GM15510 (cell line): ENCODE measurements around the gene OR6B2.

Experiments
- POLR2A ChIP-seq: IDR thresholded peaks from 3 replicates; pipeline ENCODE4 v1.6.1; 2011; ENCODE audit warnings: borderline replicate concordance; ENCODE audit not compliant: insufficient read length; ENCODE audit errors: extremely low read depth

OR6B2 gene

DNA sequence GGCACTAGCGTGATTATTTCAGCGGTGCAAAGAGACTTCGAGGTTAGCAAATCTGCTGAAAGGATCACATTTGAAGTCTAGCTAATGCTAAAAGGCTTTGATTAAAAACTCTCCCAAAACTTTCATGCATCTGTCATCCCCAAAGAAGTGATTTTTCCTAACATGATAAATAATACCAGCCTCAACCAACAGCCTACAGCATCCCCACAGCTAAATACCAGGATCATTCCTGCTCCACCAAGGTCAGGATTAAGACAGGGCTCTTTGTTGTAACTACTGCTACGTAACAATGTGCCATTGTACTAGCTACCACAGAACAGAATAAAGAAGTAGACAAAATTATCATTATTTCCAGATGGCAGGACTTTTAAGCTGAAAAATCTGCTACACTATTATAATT is 21.5 kb upstream of the OR6B2 start:
- TF ChIP-seq POLR2A = no peak

DNA sequence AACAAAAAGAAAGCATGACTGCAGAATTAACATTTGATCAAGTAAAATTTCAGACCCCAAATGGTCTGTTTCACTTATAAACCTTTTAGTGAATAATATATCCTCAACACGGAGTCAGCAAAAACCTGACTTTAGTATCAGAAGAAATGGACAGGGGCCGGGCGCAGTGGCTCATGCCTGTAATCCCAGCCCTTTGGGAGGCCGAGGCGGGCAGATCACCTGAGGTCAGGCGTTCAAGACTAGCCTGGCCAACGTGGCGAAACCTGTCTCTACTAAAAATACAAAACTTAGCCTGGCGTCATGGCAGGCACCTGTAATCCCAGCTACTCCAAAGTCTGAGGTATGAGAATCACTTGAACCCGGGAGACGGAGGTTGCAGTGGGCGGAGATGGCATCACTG is 20.0 kb upstream of the OR6B2 start:
- no peak for TF ChIP-seq POLR2A

DNA sequence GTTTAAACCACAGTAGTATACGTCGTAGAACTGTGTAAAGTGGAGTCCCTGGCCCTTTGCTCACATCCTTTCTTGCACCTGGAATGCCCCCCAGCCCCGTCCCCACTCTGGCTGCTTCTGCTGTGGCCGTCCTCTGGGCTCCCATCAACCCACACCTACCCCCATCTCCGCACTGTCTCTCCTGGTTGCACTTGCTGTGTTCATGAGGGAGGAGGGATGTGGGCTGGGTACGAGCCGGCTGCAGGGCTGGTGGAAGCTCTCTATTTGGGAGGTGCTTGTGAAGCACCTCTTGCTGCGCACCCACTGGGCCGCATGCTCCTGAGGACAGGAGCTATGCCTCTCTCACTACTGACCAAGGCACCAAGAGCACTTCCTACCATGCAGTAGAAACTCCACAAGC is 18.0 kb upstream of the OR6B2 start:
- no peak for TF ChIP-seq POLR2A

DNA sequence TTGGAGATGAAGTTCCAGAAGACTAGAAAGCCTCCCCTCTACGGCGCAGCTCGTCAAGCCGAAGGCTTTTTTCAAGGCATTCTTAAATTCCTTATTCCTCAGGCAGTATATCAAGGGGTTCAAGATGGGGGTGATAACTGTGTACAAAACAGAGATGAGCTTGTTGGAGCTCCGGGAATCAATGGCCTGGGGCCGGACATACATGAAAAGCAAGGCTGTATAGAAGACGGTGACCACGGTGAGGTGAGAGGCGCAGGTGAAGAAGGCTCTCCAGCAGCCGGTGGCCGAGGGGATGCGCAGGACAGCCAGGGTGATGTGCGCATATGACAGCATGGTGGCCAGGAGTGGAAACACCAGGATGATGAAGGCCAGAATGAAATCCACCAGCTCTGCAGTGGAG is 14.9 kb upstream of the OR6B2 start:
- TF ChIP-seq POLR2A = no peak

DNA sequence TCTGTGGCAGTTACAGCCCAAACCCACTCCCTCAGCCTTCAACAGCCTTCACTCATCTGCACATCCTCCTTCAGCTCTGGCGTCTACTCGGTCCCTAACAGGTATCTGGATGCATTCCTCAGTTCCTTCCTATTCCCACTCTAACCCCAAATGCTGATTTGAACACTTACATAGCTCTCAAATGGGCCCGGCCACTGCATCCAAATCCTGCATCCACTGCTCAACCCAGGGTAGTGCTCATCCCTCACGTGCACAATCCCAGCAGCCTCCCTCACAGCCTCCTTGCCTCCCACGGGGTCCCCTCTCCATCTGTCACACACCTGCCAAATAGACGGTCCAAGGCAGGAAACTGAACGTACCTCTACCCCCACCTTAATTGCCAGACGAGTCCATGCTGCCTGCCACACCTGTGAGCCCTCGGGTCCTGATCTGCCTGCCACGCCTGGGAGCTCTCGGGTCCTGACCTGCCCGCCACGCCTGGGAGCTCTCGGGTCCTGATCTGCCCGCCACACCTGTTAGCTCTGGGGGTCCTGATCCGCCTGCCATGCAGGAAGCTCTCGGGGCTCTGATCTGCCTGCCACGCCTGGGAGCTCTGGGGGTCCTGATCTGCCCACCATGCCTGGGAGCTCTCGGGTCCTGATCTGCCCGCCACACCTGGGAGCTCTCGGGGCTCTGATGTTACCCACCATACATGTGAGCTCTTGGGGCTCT is 13.2 kb upstream of the OR6B2 start:
- TF ChIP-seq POLR2A = no peak

DNA sequence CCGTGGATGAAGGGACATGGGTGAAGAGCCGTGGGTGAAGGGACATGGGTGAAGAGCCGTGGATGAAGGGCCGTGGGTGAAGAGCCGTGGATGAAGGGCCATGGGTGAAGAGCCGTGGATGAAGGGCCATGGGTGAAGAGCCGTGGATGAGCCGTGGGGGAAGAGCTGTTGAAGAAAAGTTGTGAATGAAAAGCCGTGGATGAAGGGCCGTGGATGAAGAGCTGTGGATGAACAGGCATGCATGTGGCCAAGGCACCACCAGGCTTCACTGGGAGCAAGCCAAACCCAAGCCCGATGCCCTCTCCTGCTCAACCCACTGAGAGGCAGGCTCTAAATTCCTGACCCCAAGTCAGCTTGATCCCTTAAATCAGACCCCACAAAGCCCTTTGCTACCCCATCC is 12.5 kb upstream of the OR6B2 start:
- no peak for TF ChIP-seq POLR2A

DNA sequence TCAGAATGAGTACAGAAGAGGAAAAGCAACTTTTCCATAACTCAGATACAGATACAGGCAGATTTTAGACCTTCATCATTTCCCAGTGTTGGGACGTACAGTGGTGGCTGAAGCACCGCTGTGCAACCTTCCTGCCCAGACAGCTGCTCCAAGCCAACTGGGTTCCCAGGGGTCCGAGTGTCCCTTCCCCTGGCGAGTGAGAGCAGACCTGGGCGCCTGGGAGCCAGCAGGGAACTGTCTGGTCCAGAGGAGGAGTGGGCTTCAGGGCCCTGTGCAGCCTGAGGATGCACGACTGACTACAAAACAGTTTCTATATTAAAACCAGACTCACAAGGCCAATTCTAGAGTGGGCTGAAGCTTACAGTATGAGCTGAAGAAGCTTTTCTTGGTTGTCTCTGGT is 11.1 kb upstream of the OR6B2 start:
- TF ChIP-seq POLR2A = no peak

DNA sequence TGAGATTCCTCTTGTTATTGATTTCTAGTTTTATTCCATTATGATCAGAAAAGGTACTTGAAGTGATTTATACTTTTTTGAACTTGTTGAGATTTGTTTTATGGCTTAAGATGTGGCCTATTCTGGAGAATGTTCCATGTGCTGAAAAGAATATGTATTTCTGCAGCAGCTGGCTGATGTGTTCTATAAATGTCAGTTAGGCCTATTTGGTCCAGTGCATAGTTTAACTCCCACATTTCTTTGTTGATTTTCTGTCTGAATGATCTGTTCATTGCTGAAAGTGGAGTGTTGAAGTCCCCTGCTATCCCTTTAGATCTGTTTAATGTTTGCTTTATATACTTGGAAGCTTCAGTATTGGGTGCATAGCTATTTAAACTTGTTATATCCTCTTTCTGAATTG is 7.1 kb upstream of the OR6B2 start:
- no peak for TF ChIP-seq POLR2A

DNA sequence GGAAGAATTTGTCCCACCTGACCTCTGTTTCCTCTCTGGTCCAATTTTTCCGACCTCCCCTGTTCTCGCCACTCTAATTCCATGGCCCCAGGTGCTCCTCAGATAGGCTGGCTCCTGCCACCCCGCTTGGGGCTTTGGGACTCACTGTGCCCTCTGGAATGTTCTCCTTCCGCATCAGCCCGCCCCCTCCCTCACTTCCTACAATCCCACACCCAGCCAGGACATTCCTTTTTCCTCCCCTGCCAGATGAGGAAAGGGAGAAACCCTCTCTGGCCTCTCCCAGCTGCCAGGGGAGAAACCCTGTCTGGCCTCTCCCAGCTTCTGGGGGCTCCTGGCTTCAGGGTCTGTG is 3.1 kb upstream of the OR6B2 start:
- no peak for TF ChIP-seq POLR2A

DNA sequence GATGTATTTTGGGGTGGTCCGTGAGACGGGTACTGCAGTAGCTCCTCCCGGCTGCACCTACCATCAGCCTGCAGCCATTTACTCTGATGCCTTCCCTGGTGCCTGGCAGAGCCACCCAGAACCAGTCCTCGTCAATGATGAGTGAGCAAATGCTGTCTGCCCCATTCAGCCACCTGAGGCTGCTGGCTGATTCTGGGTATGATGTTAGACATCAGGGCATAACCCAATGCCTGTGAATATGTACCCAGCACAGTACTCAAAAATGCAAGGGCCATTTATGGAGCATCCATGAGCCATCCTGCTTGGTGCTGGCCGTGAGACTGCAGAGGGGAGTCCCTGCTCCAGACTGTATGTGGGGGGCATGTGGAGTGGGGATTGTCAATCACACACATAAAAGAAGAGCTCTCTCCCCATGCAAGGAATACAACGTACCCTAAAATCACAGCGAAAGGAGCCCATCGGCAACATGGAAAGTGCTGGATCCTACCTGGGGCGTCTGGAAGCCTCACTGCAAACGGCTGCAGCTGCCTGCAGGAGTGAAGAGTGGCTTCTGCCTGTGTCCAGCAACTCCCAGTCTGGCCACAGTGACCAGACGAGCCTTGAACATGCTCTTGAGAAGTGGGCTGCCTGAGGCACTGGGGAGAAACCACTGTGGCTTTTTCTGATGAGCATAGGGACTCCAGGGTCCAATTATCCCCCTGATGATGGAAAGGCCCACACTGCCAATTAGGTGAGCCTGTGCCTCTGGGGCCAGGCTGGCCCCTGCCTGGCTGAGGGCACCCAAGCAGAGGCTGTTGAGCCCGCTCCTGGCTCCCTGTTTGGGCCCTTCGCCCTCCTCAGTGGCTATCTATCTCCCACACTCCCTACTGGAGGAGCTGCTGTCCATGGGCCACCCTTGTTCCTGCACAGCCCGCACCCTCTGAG is 2.4 kb upstream of the OR6B2 start:
- TF ChIP-seq POLR2A = no peak

DNA sequence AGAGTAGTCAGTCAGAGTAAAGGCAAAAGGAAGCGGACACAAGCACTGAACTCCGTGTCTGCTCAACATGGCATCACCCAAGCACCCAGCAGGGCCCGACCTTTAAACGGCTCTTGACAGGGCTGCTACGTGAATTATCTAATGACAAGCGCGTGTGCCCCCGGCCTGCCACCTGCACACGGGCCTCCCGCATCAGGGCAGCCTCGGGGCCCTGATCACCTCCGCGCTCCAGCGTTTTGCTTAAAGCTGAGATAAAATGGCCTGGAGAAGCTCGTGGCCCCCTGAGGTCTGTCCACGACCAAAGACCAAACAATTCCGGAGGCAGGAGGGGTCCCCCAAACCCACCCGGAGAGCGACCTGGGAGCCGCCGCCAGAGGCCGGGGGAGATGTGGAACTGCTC is 5.5 kb downstream of the OR6B2 start:
- TF ChIP-seq POLR2A = no peak

DNA sequence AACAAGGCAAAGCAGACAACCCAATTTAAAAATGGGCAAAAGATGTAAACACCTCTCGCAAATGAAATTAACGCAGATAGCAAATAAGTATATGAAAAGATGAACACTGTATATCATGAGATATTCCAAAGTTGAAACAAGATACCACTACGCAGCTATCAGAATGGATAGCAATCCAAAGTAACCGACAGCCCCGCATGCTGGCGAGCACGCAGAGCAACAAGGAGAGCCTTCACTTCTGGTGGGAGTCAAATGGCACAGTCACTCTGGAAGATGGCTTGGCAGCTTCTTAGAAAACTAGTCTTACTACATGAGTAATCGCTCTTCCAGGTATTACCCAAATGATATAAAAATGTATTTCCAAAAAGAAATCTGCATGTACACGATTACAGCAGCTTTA is 6.4 kb downstream of the OR6B2 start:
- TF ChIP-seq POLR2A = no peak

DNA sequence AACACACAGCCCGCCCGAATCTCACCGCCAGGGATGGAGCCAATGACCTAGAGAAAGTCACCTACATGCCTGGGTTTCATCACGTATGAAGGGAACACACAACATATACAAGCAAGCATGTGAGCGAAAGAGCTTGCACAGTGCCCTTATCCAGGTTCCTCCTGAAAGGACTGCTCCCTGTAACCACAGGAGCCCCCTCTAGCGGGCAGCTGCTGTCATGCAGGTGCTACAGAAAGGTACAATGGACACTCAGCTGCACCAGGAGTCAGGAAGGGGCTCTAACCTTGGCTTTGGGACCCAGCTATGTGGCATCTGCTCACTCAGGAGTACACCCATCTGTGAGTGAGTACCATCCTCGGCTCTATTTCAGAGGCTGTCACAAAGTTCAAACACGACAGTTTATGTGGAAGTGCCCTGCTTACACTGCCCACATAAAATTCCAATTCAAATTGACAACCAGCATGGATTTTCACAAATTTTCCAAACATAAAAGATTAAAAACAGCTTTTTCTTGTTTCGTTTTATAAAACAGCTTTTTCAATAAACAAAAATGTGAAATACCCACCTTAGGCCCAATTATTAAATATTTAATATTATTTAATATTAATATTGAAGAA is 8.6 kb downstream of the OR6B2 start:
- TF ChIP-seq POLR2A = no peak

DNA sequence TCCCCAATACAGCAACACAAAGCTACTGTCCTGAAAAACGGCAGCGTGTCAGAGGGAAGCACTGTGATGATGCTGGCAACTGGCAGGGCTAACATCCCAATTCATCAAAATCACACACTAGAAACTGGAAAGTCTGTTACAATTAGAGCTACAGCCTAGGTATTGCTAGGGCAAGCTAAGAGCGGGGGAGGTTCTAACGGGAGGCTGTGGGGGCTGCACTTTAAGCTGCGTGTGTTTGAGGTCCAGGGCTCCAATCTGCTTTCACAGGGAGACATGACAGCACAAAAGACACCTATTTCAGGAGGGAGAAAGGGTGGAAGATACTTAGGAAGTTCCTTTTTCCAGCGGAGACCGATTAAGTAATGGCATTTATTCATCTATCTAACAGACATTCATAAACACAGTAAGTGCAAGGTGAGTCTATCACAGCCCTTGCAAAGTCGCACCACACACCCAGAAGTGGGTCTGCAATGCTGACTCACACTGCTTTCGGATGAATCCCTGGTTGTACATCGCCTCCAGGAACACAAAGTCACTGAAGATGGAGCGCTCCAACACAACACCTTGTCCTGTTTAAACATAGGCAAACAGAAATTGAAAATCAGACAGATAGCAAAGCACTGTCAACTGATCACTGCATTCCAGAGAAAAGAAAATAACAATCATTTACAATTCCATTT is 12.0 kb downstream of the OR6B2 start:
- TF ChIP-seq POLR2A = no peak

DNA sequence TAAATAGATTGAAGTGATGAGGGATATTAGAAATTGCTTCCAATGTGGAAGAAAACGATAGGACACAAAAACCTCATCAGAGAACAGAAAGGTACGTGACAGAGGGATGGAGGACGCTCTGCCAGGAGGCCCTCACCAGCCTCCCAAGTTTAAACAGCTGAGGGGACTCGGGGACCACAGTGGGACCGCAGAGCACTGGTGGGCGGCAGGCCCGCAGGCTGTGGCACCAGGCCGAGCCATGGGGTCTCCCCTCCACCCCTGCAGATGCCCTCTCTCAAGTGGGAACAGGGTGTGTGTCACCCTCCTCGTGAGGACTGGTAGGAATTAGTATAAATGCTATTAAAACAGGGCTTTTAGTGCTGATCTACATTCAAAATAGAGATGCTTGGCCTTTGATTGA is 15.9 kb downstream of the OR6B2 start:
- no peak for TF ChIP-seq POLR2A
